HepG2 (cell line): ENCODE measurements around the gene FBXO48. TPM values are rescaled to one million over a fixed set of nuclear protein-coding genes. Genes with fewer than 3 reads are reported as not detected.

ENCODE experiments used
- AKNA ChIP-seq: sonication (generic); formaldehyde crosslinking; IDR thresholded peaks from 2 replicates; pipeline ENCODE4 v1.4.0; 2020; ENCODE audit warnings: missing genetic modification reagents, borderline replicate concordance
- BORCS8-MEF2B ChIP-seq: sonication (generic); formaldehyde crosslinking; IDR thresholded peaks from 2 replicates; pipeline ENCODE4 v1.8.0; 2022; ENCODE audit warnings: mild to moderate bottlenecking, missing genetic modification reagents
- ELK4 ChIP-seq: sonication (generic); formaldehyde crosslinking; IDR thresholded peaks from 2 replicates; pipeline ENCODE4 v1.9.0; 2021; ENCODE audit warnings: missing genetic modification reagents, borderline replicate concordance
- FLYWCH1 ChIP-seq: sonication (generic); formaldehyde crosslinking; IDR thresholded peaks from 2 replicates; pipeline ENCODE4 v1.8.1; 2023; ENCODE audit warnings: mild to moderate bottlenecking, missing genetic modification reagents
- GABPB1 ChIP-seq: IDR thresholded peaks from 2 replicates; pipeline ENCODE4 v1.6.1; 2016; ENCODE audit warnings: mild to moderate bottlenecking, missing genetic modification reagents, moderate library complexity, missing compliant biosample characterization
- KDM1A ChIP-seq: IDR thresholded peaks from 2 replicates; pipeline ENCODE4 v1.6.1; 2016; ENCODE audit warnings: missing compliant biosample characterization
- KDM2A ChIP-seq: sonication (generic); formaldehyde crosslinking; IDR thresholded peaks from 2 replicates; pipeline ENCODE4 v1.4.0; 2020; ENCODE audit warnings: low read depth, missing genetic modification reagents, borderline replicate concordance
- MTA1 ChIP-seq: sonication (generic); formaldehyde crosslinking; IDR thresholded peaks from 2 replicates; pipeline ENCODE4 v1.4.0; 2020; ENCODE audit warnings: missing genetic modification reagents, mild to moderate bottlenecking, borderline replicate concordance
- SRY ChIP-seq: sonication (generic); formaldehyde crosslinking; IDR thresholded peaks from 2 replicates; pipeline ENCODE4 v1.8.0; 2022; ENCODE audit warnings: mild to moderate bottlenecking, missing genetic modification reagents
- THYN1 ChIP-seq: sonication (generic); formaldehyde crosslinking; IDR thresholded peaks from 2 replicates; pipeline ENCODE4 v1.8.1; 2023; ENCODE audit warnings: low read depth, mild to moderate bottlenecking, moderate library complexity, missing genetic modification reagents, borderline replicate concordance
- USF2 ChIP-seq, 2 experiments: sonication (generic) in 1 of 2; formaldehyde crosslinking in 1 of 2; IDR thresholded peaks; 2 replicates each; pipeline versions ENCODE4 v1.5.1 to v1.6.1; 2011 to 2020; ENCODE audit warnings: borderline replicate concordance in 1 of 2, low read depth in 1 of 2, low read length in 1 of 2, mild to moderate bottlenecking in 1 of 2, missing genetic modification reagents in 1 of 2, moderate library complexity in 1 of 2
- ZNF230 ChIP-seq: sonication (generic); formaldehyde crosslinking; IDR thresholded peaks from 2 replicates; pipeline ENCODE4 v1.4.0; 2020; ENCODE audit warnings: mild to moderate bottlenecking, missing genetic modification reagents
- ZNF430 ChIP-seq: sonication (generic); formaldehyde crosslinking; IDR thresholded peaks from 2 replicates; pipeline ENCODE4 v1.9.0; 2021; ENCODE audit warnings: mild to moderate bottlenecking, missing genetic modification reagents
- ZNF557 ChIP-seq: sonication (generic); formaldehyde crosslinking; IDR thresholded peaks from 2 replicates; pipeline ENCODE4 v1.4.0; 2020; ENCODE audit warnings: missing genetic modification reagents
- ZNF562 ChIP-seq: sonication (generic); formaldehyde crosslinking; IDR thresholded peaks from 2 replicates; pipeline ENCODE4 v1.8.0; 2022; ENCODE audit warnings: missing genetic modification reagents, borderline replicate concordance
- ZNF597 ChIP-seq: sonication (generic); formaldehyde crosslinking; IDR thresholded peaks from 2 replicates; pipeline ENCODE4 v1.5.0; 2020; ENCODE audit warnings: missing genetic modification reagents
- ZNF747 ChIP-seq: sonication (generic); formaldehyde crosslinking; IDR thresholded peaks from 2 replicates; pipeline ENCODE4 v1.8.1; 2023; ENCODE audit warnings: missing genetic modification reagents, mild to moderate bottlenecking, borderline replicate concordance
- ZNF816 ChIP-seq: sonication (generic); formaldehyde crosslinking; IDR thresholded peaks from 2 replicates; pipeline ENCODE4 v1.8.0; 2022; ENCODE audit warnings: missing genetic modification reagents, mild to moderate bottlenecking, borderline replicate concordance
- polyA plus RNA-seq, 8 experiments: library from polyadenylated mRNA; depleted of rRNA in 3 of 8; stranded (reverse) in 7 of 8; unstranded in 1 of 8; fragments of >200 nt; fragmentation: Illumina TruSeq in 4 of 8; extraction: Trizol in 4 of 8; gene quantifications; 2 replicates each; pipeline versions ENCODE4 v1.2.1 to v1.2.3, GENCODE V29; 2011 to 2016; ENCODE audit warnings: low read depth in 4 of 8, missing spikeins in 1 of 8, mixed read lengths in 1 of 8; ENCODE audit not compliant: insufficient read depth in 1 of 8
- total RNA-seq, 5 experiments: library from RNA; depleted of rRNA; stranded (reverse); fragments of >200 nt; fragmentation: Illumina TruSeq; extraction: Trizol; gene quantifications; 2 replicates each; pipeline ENCODE4 v1.2.3, GENCODE V29; 2016; ENCODE audit warnings: low read depth in 1 of 5

FBXO48 gene
- total and polyA plus RNA-seq, 2 of the 13 experiments (the other 11 are each of a cell fraction or from before 2014, with no cell fraction given) = 0.42 to 1.1 TPM

GRCh38 chr2:68467077-68467960 lies at the start of gene FBXO48, which contains the start of gene APLF (continued):
- no peak for TF ChIP-seq USF2 (IDR thresholded peaks at IDR 0.05; ENCODE audit: low read depth, low read length)
- no peak; the same call in 1 of the 2 replicates for TF ChIP-seq USF2 (CRISPR knock-in tag; IDR thresholded peaks at IDR 0.05; ENCODE audit: borderline replicate concordance)
- peak; percentile 22; the same call in 1 of the 2 replicates for TF ChIP-seq KDM1A (CRISPR knock-in tag)
- peak; percentile 95 for TF ChIP-seq ZNF816
- peak; percentile 84; the same call in 1 of the 2 replicates for TF ChIP-seq THYN1 (CRISPR knock-in tag)
- TF ChIP-seq ZNF597 (CRISPR knock-in tag) = no peak
- no peak; the same call in 1 of the 2 replicates for TF ChIP-seq ZNF430 (CRISPR knock-in tag)
- TF ChIP-seq SRY (CRISPR knock-in tag) = peak; percentile 76
- TF ChIP-seq MTA1 = peak; percentile 89
- TF ChIP-seq BORCS8-MEF2B (CRISPR knock-in tag) = no peak; the same call in 1 of the 2 replicates
- TF ChIP-seq ZNF557 (CRISPR knock-in tag) = no peak
- TF ChIP-seq FLYWCH1 = 0 out of 2 replicates have a peak, but pooled peaks have one; percentile 30
- peak; percentile 83 for TF ChIP-seq GABPB1 (CRISPR knock-in tag)
- TF ChIP-seq ELK4 (CRISPR knock-in tag) = no peak
- TF ChIP-seq AKNA = 0 out of 2 replicates have a peak, but pooled peaks have one; percentile 65
- peak; percentile 71; the same call in 1 of the 2 replicates for TF ChIP-seq ZNF747 (CRISPR knock-in tag)
- TF ChIP-seq KDM2A (CRISPR knock-in tag) = peak; percentile 82
- TF ChIP-seq ZNF230 (CRISPR knock-in tag) = peak; percentile 69; the same call in 1 of the 2 replicates
- TF ChIP-seq ZNF562 (CRISPR knock-in tag) = no peak
